Keratinocyte (primary cell): ENCODE data around the gene ABCD3. TPM values are rescaled to one million over a fixed set of nuclear protein-coding genes. Genes with fewer than 3 reads are reported as not detected.
A peak's percentile ranks its signal among the peaks of the same experiment; 100 is the strongest.

Experiments
- DNase-seq: peaks from one replicate; pipeline ENCODE4 v3.0.0-alpha.2; 2011; ENCODE audit warnings: low read depth, missing footprints, low spot score
- FAIRE-seq: peaks from 2 replicates; lab custom pipeline; 2011; peaks lifted over from hg19 to GRCh38; lab: Jason Lieb, UNC
- H2AFZ ChIP-seq: 2 replicates; pipeline ENCODE4 v1.6.0; 2012; ENCODE audit warnings: low read length, control low read depth, inconsistent platforms; ENCODE audit not compliant: control insufficient read depth
- H3K27ac ChIP-seq: 2 replicates; pipeline ENCODE4 v1.5.1; 2011; ENCODE audit warnings: low read length; ENCODE audit not compliant: control insufficient read depth, insufficient read depth
- H3K27me3 ChIP-seq: 3 replicates; pipeline ENCODE4 v1.6.0; 2011; ENCODE audit warnings: low read length; ENCODE audit not compliant: control insufficient read depth, insufficient read depth; ENCODE audit errors: extremely low read depth
- H3K36me3 ChIP-seq, 2 experiments: 2 replicates in 1 of 2; 3 replicates in 1 of 2; pipeline ENCODE4 v1.5.1; 2011; ENCODE audit warnings: low read length in 2 of 2, mild to moderate bottlenecking in 1 of 2; ENCODE audit not compliant: control insufficient read depth in 2 of 2, insufficient read depth in 2 of 2; ENCODE audit errors: extremely low read depth in 1 of 2
- H3K4me1 ChIP-seq: 3 replicates; pipeline ENCODE4 v1.5.1; 2011; ENCODE audit warnings: low read length; ENCODE audit not compliant: control insufficient read depth, insufficient read depth; ENCODE audit errors: extremely low read depth
- H3K4me2 ChIP-seq: 3 replicates; pipeline ENCODE4 v1.6.0; 2011; ENCODE audit warnings: low read depth, low read length; ENCODE audit not compliant: control insufficient read depth, insufficient read depth; ENCODE audit errors: extremely low read depth
- H3K4me3 ChIP-seq, 3 experiments: fragments of 200-600 bp in 1 of 3; sonication (generic) in 1 of 3; 2 replicates in 2 of 3; 3 replicates in 1 of 3; pipeline ENCODE4 v1.5.1; 2011 to 2016; ENCODE audit warnings: low read length in 3 of 3, mild to moderate bottlenecking in 3 of 3, control low read depth in 2 of 3, inconsistent platforms in 1 of 3, low read depth in 1 of 3, mixed read lengths in 1 of 3, mixed run types in 1 of 3, moderate library complexity in 1 of 3; ENCODE audit not compliant: control insufficient read depth in 2 of 3, insufficient read depth in 2 of 3; ENCODE audit errors: extremely low read depth in 1 of 3
- H3K79me2 ChIP-seq: 2 replicates; pipeline ENCODE4 v1.6.0; 2012; ENCODE audit warnings: low read length; ENCODE audit not compliant: control insufficient read depth, insufficient read depth
- H3K9ac ChIP-seq: 3 replicates; pipeline ENCODE4 v1.6.0; 2011; ENCODE audit warnings: low read length; ENCODE audit not compliant: control insufficient read depth, insufficient read depth; ENCODE audit errors: extremely low read depth
- H3K9me1 ChIP-seq: 3 replicates; pipeline ENCODE4 v1.6.0; 2011; ENCODE audit warnings: low read length; ENCODE audit not compliant: control insufficient read depth, insufficient read depth; ENCODE audit errors: extremely low read depth
- H3K9me3 ChIP-seq: 2 replicates; pipeline ENCODE4 v1.5.1; 2012; ENCODE audit warnings: low read depth, low read length; ENCODE audit not compliant: control insufficient read depth
- H4K20me1 ChIP-seq: 3 replicates; pipeline ENCODE4 v1.6.0; 2011; ENCODE audit warnings: low read length; ENCODE audit not compliant: control insufficient read depth, insufficient read depth; ENCODE audit errors: extremely low read depth
- EZH2 ChIP-seq: IDR thresholded peaks from one replicate; pipeline ENCODE4 v1.6.1; 2012; ENCODE audit warnings: inconsistent platforms, mild to moderate bottlenecking, low read length, moderate library complexity
- dilution Hi-C: fragments of 300-500 bp; cut with MboI; formaldehyde crosslinking; loops from one replicate; pipeline ENCODE4 v1.7.0; 2020; ENCODE audit warnings: low sequenced_read_pairs; ENCODE audit not compliant: extremely low pct_ligation_motif_present
- polyA plus RNA-seq, 5 experiments: library from polyadenylated mRNA; depleted of rRNA in 3 of 5; stranded (reverse) in 3 of 5; stranded (forward) in 1 of 5; unstranded in 1 of 5; fragments of >200 nt; gene quantifications; 1 replicate in 1 of 5; 2 replicates in 3 of 5; 3 replicates in 1 of 5; pipeline versions ENCODE4 v1.2.1 to v1.2.3, GENCODE V29; 2011 to 2012; ENCODE audit warnings: missing spikeins in 2 of 5, low read depth in 1 of 5, low replicate concordance in 1 of 5
- TF ChIP-seq, protein P1 (sequence below), 3 experiments: IDR thresholded peaks in 1 of 3; conservative IDR thresholded peaks in 1 of 3; optimal IDR thresholded peaks in 1 of 3; 2 replicates in 2 of 3; 3 replicates in 1 of 3; pipeline versions ENCODE3 to v1.5.1; 2011; ENCODE audit warnings: low read length in 3 of 3, mild to moderate bottlenecking in 3 of 3, moderate library complexity in 2 of 3, control low read depth in 1 of 3, inconsistent platforms in 1 of 3; ENCODE audit not compliant: insufficient read depth in 2 of 3; ENCODE audit errors: extremely low read depth in 1 of 3

ABCD3 gene
- polyA plus RNA-seq, 1 donor (not counting 4 experiments of a cell fraction or from before 2014, with no cell fraction given), result 34.9 TPM

GRCh38 chr1:94413311-94413710 lies 4.9 kb upstream of the ABCD3 start:
- DNase-seq, result no peak
- TF ChIP-seq EZH2, result no peak
- TF ChIP-seq, protein P1, sequence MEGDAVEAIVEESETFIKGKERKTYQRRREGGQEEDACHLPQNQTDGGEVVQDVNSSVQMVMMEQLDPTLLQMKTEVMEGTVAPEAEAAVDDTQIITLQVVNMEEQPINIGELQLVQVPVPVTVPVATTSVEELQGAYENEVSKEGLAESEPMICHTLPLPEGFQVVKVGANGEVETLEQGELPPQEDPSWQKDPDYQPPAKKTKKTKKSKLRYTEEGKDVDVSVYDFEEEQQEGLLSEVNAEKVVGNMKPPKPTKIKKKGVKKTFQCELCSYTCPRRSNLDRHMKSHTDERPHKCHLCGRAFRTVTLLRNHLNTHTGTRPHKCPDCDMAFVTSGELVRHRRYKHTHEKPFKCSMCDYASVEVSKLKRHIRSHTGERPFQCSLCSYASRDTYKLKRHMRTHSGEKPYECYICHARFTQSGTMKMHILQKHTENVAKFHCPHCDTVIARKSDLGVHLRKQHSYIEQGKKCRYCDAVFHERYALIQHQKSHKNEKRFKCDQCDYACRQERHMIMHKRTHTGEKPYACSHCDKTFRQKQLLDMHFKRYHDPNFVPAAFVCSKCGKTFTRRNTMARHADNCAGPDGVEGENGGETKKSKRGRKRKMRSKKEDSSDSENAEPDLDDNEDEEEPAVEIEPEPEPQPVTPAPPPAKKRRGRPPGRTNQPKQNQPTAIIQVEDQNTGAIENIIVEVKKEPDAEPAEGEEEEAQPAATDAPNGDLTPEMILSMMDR (optimal IDR thresholded peaks at IDR 0.05 in 1 of 3, IDR thresholded peaks at IDR 0.05 in 1 of 3, conservative IDR thresholded peaks at IDR 0.05 in 1 of 3; ENCODE audit: extremely low read depth in 1 of 3, insufficient read depth in 2 of 3, low read length in 3 of 3), result no peak
- H3K4me1 ChIP-seq, result peaks cover 11% of the 10 kb centered on the region
- H2AFZ ChIP-seq, result no peak overlapping the region
- H3K27me3 ChIP-seq, result no peaks in the 10 kb centered on the region
- no peaks in the 10 kb centered on the region for H3K9me3 ChIP-seq
- no peaks in the 10 kb centered on the region for H3K9me1 ChIP-seq
- FAIRE-seq, result no peak
- no peak overlapping the region for H3K4me3 ChIP-seq
- no peaks in the 10 kb centered on the region for H3K36me3 ChIP-seq
- no peak overlapping the region for H3K9ac ChIP-seq
- H3K79me2 ChIP-seq, result no peaks in the 10 kb centered on the region
- H3K4me2 ChIP-seq, result no peak overlapping the region
- dilution Hi-C loops, result no loop called here
- H4K20me1 ChIP-seq, result no peaks in the 10 kb centered on the region
- H3K27ac ChIP-seq, result no peak overlapping the region

- Histone ChIP-seq H3K4me3 (peak overlapping the region; percentile 73 to 94 (median 87)), H3K79me2 (peaks cover 38% of the 10 kb centered on the region), H3K4me2 (peak overlapping the region; percentile 93), H2AFZ (peak overlapping the region; percentile 95), H3K9ac (peak overlapping the region; percentile 73), H3K9me1 (no peaks in the 10 kb centered on the region), H3K36me3 (no peaks in the 10 kb centered on the region), H3K9me3 (no peaks in the 10 kb centered on the region), H3K27me3 (no peaks in the 10 kb centered on the region), H3K4me1 (peaks cover 27% of the 10 kb centered on the region), H3K27ac (peak overlapping the region; percentile 78), H4K20me1 (no peaks in the 10 kb centered on the region)
- dilution Hi-C loops, result no loop called here
- TF ChIP-seq, protein P1 (optimal IDR thresholded peaks at IDR 0.05 in 1 of 3, IDR thresholded peaks at IDR 0.05 in 1 of 3, conservative IDR thresholded peaks at IDR 0.05 in 1 of 3; ENCODE audit: extremely low read depth in 1 of 3, insufficient read depth in 2 of 3, low read length in 3 of 3), result no peak
- no peak for TF ChIP-seq EZH2
- FAIRE-seq (peak; percentile 43), DNase-seq (no peak)
Measured at GRCh38 chr1:94416901-94417727, 1.1 kb upstream of the ABCD3 start.
